ENCODE data around the gene FASTKD2. TPM values are rescaled to one million over a fixed set of nuclear protein-coding genes. Genes with fewer than 3 reads are reported as not detected.
A peak's percentile ranks its signal among the peaks of the same experiment; 100 is the strongest.

Gene FASTKD2
- total and polyA plus RNA-seq, 9 donors = 17.3 to 32.1 (median 22.6) TPM

DNA sequence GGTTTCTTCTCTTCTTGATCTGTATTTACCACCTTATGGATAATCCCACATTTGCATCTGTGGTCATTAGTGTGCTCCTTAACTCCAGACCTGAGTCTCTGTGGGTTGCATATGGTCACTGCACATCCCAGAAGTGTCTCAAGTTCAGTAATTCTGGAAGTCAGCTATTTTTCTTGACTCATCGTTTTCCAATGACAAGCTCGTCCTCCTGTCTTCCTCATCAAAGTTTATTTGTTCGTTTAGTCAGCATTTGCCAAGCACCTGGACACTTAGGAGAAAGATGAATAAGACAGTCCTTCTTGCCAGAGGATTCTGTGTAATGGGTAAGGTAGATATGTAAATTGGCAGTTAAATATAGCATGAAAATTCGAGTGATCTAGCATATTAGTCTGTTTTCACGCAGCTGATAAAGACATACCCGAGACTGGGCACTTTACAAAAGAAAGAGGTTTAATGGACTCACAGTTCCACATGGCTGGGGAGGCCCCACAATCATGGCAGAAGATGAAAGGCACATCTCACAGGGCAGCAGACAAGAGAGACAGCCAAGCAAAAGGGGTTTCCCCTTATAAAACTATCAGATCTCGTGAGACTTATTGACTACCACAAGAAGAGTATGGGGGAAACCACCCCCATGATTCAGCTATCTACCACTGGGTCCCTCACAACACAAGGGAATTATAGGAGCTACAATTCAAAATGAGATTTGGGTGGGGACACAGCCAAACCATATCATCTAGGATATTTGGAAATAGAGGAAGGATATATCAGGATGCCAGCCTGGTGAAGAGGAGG, 19.4 kb downstream of the FASTKD2 start:
- Histone ChIP-seq H3K27ac (ENCODE audit: low read length) (no peak overlapping the region), H3K27me3 (ENCODE audit: control insufficient read depth, insufficient read depth, low read length) (no peaks in the 10 kb centered on the region), H3K4me3 (ENCODE audit: low read length) (no peak overlapping the region), H3K36me3 (ENCODE audit: control insufficient read depth, insufficient read depth, low read length) (peaks cover 53% of the 10 kb centered on the region), H3K9me3 (replicated peaks; ENCODE audit: control insufficient read depth, low read depth, low read length) (peaks cover 7% of the 10 kb centered on the region), H3K4me1 (ENCODE audit: control insufficient read depth, insufficient read depth, low read length) (no peaks in the 10 kb centered on the region)
- WGBS (ENCODE audit: insufficient coverage) = 90% methylated on average over 4 of the region's 7 CpGs
- DNase-seq = no peak

DNA sequence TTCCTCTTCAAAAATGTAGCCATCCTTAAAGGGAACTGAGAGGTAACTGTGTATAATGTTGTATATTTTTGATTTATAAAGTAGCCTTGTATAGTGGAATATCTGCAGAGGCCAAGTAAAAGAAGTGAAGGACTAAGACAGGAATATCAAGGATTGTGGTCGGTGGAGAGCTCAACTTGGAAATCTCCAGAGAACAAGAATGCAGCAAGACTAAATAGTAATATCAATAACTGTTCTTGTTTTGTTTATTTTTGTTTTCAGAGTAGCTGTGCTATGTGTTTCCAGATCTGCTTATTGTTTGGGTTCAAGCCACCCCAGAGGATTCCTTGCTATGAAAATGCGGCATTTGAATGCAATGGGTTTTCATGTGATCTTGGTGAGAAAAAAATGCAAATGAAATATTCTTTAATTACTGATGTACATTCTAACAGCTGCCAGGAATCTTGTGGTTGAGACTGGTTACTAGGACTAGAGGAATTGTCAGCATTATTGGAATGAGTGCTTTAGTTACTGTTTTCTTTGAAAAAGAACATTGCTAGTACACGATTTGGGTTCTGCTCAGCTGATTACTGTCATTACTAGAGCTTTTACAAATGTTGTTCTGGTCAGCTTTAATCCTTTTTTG, 25.0 kb downstream of the FASTKD2 start:
- Histone ChIP-seq H3K9me3 (replicated peaks; ENCODE audit: control insufficient read depth, low read depth, low read length) (no peaks in the 10 kb centered on the region), H3K36me3 (ENCODE audit: control insufficient read depth, insufficient read depth, low read length) (peaks cover 32% of the 10 kb centered on the region), H3K27ac (ENCODE audit: low read length) (no peak overlapping the region), H3K4me3 (ENCODE audit: low read length) (no peak overlapping the region), H3K27me3 (ENCODE audit: control insufficient read depth, insufficient read depth, low read length) (no peaks in the 10 kb centered on the region), H3K4me1 (ENCODE audit: control insufficient read depth, insufficient read depth, low read length) (no peaks in the 10 kb centered on the region)
- no peak for DNase-seq
- no CpG with 5 or more reads among the region's 3 CpGs for WGBS (ENCODE audit: insufficient coverage)

DNA sequence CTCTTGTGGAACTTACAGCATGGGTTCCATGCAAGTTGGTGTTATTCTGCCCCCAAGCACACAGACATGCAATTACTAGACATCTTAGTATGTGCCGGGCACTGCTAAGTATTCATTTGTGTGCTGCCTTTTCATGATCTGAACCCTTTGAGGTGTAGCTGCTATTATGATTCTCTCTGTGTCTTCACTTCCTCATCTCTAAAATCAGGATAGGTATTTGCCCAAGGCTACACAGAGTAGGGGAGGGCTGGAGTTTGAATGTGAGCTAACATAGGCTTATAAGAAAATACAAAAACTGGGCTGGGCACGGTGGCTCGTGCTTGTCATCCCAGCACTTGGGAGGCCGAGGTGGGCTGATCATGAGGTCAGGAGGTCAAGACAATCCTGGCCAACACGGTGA, 27.2 kb downstream of the FASTKD2 start:
- H3K27me3 ChIP-seq (ENCODE audit: control insufficient read depth, insufficient read depth, low read length) = no peaks in the 10 kb centered on the region
- no peak overlapping the region for H3K27ac ChIP-seq (ENCODE audit: low read length)
- peaks cover 26% of the 10 kb centered on the region for H3K36me3 ChIP-seq (ENCODE audit: control insufficient read depth, insufficient read depth, low read length)
- H3K9me3 ChIP-seq (replicated peaks; ENCODE audit: control insufficient read depth, low read depth, low read length) = no peaks in the 10 kb centered on the region
- DNase-seq = no peak
- H3K4me1 ChIP-seq (ENCODE audit: control insufficient read depth, insufficient read depth, low read length) = peaks cover 3% of the 10 kb centered on the region
- whole genome bisulfite sequencing (ENCODE audit: insufficient coverage) = no CpG with 5 or more reads among the region's 5 CpGs
- no peak overlapping the region for H3K4me3 ChIP-seq (ENCODE audit: low read length)

DNA sequence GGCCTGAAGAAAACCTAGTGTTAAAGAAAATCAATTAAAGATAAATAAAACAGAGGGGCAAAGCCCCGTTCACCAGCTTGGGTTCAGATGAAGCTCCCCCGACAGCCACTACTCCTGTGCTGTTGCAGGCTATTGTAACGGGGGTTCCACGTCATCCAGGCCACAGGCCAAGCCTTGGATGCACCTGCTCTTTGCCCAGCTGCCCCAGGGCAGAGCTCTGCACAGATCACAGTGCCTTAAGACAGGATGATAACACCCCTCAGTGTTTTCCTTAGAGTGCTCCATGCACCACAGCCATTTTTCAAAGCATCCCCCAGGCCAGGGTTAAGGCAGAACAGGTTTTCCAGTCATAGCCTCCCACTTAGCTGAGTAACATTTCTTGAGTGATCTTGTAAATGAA, 32.0 kb downstream of the FASTKD2 start:
- peaks cover 11% of the 10 kb centered on the region for H3K4me1 ChIP-seq (ENCODE audit: control insufficient read depth, insufficient read depth, low read length)
- no peak for DNase-seq
- peak overlapping the region; percentile 37 for H3K27ac ChIP-seq (ENCODE audit: low read length)
- H3K9me3 ChIP-seq (replicated peaks; ENCODE audit: control insufficient read depth, low read depth, low read length) = no peaks in the 10 kb centered on the region
- H3K27me3 ChIP-seq (ENCODE audit: control insufficient read depth, insufficient read depth, low read length) = no peaks in the 10 kb centered on the region
- peaks cover 11% of the 10 kb centered on the region for H3K36me3 ChIP-seq (ENCODE audit: control insufficient read depth, insufficient read depth, low read length)
- H3K4me3 ChIP-seq (ENCODE audit: low read length) = no peak overlapping the region
- 72% methylated on average over 4 of the region's 4 CpGs for WGBS (ENCODE audit: insufficient coverage)

DNA sequence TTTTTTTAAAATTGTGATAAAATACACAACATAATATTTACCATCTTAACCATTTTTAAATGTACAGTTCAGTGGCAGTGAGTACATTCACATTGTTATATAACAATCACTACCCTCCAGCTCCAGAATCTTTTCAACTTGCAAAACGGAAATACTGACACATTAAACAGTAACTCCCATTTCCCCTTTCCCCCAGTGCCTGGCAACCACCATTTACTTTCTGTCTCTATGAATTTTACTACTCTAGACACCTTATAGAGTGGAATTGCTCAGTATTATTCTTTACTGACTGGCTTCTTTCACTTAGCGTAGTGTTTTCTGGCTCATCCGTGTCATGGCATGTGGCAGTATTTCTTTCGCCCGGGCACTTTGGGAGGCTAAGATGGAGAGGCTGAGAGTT, 32.6 kb downstream of the FASTKD2 start:
- H3K4me3 ChIP-seq (ENCODE audit: low read length) = no peak overlapping the region
- peak overlapping the region; percentile 66 for H3K27ac ChIP-seq (ENCODE audit: low read length)
- no CpG with 5 or more reads among the region's 5 CpGs for WGBS (ENCODE audit: insufficient coverage)
- peaks cover 11% of the 10 kb centered on the region for H3K4me1 ChIP-seq (ENCODE audit: control insufficient read depth, insufficient read depth, low read length)
- peak; percentile 55 for DNase-seq
- H3K27me3 ChIP-seq (ENCODE audit: control insufficient read depth, insufficient read depth, low read length) = no peaks in the 10 kb centered on the region
- H3K36me3 ChIP-seq (ENCODE audit: control insufficient read depth, insufficient read depth, low read length) = peaks cover 7% of the 10 kb centered on the region
- no peaks in the 10 kb centered on the region for H3K9me3 ChIP-seq (replicated peaks; ENCODE audit: control insufficient read depth, low read depth, low read length)

DNA sequence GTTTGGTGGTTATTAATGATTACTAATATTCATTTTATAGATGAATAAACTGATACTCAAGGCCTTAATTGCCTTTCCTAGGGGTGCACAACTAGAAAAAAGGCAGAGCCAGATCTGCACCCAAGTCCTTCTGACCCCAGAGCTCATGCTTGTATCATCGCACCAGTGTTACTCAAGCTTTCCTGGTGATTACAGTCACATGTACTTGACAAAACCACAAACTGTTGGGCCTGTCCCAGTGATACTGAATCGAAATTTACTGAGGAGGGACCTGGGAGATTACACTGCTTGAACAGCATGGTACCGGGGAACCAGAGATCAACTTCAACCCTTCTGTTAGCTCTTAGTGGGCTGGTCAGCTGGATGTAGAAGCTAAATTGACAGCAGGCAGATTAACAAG, 33.7 kb downstream of the FASTKD2 start:
- Histone ChIP-seq H3K36me3 (ENCODE audit: control insufficient read depth, insufficient read depth, low read length) (peaks cover 7% of the 10 kb centered on the region), H3K9me3 (replicated peaks; ENCODE audit: control insufficient read depth, low read depth, low read length) (no peaks in the 10 kb centered on the region), H3K27me3 (ENCODE audit: control insufficient read depth, insufficient read depth, low read length) (no peaks in the 10 kb centered on the region), H3K4me3 (ENCODE audit: low read length) (no peak overlapping the region), H3K4me1 (ENCODE audit: control insufficient read depth, insufficient read depth, low read length) (peaks cover 11% of the 10 kb centered on the region), H3K27ac (ENCODE audit: low read length) (no peak overlapping the region)
- DNase-seq = no peak
- 86% methylated on average over 1 of the region's 3 CpGs for WGBS (ENCODE audit: insufficient coverage)

DNA sequence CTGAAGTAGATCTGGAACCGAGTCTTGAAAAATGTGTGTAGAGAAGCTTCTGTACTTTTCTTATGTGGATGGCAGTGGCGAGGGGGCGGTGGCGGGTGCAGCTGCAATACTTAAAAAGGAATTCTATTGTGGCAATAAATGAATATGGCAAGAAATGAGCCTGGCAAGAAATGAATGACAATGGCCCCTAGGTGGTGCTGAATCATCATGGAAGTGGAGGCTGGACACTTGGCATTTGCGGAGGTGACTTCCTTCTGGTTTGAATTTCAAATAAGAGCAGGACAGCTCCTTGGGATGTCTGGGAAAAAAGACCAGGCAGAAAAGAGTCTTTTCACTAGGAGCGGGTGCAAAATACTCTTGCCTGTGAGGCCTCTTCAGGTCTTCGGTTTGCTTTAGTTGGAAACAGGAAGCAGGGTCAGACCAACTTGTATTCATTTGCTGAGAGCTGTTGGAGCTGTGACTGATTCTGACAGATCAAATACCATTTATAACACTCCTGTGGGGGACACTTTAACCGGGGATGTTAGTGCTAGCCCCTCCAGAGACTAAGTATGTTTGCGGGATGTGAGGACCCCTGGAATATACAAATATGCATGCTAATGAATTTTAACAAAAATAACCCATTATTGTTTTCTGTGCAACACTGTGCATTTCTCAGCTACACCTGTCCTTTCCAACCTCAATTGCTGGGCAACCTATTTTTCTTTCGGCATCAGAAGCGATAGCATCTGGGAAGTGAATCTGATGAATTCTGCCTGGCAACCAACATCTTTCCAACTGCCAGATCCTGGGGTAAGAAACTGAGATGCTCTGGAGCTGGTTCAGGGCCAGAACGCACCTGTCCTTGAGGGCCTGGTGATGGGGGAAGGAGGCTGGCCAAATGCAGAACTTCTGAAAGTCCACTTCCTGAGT, 35.4 kb downstream of the FASTKD2 start:
- Histone ChIP-seq H3K9me3 (replicated peaks; ENCODE audit: control insufficient read depth, low read depth, low read length) (no peaks in the 10 kb centered on the region), H3K4me3 (ENCODE audit: low read length) (no peak overlapping the region), H3K4me1 (ENCODE audit: control insufficient read depth, insufficient read depth, low read length) (peaks cover 15% of the 10 kb centered on the region), H3K36me3 (ENCODE audit: control insufficient read depth, insufficient read depth, low read length) (peaks cover 4% of the 10 kb centered on the region), H3K27ac (ENCODE audit: low read length) (no peak overlapping the region), H3K27me3 (ENCODE audit: control insufficient read depth, insufficient read depth, low read length) (no peaks in the 10 kb centered on the region)
- DNase-seq = peak; percentile 93
- 21% methylated on average over 7 of the region's 12 CpGs for WGBS (ENCODE audit: insufficient coverage)

DNA sequence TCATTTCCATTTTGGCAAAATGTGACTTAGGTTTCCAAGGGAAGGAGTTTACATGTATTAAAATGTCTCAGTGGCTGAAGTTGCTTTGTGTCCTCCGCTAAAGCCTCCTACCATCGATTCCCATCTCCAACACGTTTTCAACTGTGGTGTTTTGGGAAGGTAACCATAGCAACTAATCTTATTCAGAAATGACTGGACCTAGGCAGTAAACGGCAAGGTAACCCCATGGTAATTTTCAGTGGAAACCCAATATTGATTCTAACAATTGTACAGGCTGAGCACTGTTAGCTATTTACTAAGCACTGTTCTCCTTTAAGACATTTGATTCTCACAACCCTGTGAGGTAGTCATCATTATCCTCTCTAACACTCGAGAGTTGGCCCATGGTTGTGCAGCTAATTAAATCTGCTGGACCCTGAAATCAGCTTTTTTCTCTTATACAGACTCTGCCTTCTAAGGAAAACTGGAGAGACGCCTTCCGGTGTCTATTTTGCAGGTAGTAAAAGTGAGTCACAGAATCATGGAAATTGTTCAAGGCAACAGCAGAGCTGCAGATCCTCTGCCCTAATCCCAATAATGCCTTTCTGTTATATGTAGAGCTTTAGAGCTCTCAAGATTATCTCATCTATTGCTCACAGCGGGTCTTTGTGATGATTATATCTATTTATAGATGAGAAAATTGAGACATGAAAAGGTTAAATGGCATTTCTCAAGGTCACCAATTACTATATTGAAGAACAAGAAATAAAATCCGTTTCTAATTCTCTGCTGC, 36.2 kb downstream of the FASTKD2 start:
- 33% methylated on average over 3 of the region's 9 CpGs for WGBS (ENCODE audit: insufficient coverage)
- no peak for DNase-seq
- Histone ChIP-seq H3K4me1 (ENCODE audit: control insufficient read depth, insufficient read depth, low read length) (peaks cover 15% of the 10 kb centered on the region), H3K36me3 (ENCODE audit: control insufficient read depth, insufficient read depth, low read length) (peaks cover 1% of the 10 kb centered on the region), H3K4me3 (ENCODE audit: low read length) (no peak overlapping the region), H3K27ac (ENCODE audit: low read length) (no peak overlapping the region), H3K9me3 (replicated peaks; ENCODE audit: control insufficient read depth, low read depth, low read length) (no peaks in the 10 kb centered on the region), H3K27me3 (ENCODE audit: control insufficient read depth, insufficient read depth, low read length) (no peaks in the 10 kb centered on the region)

DNA sequence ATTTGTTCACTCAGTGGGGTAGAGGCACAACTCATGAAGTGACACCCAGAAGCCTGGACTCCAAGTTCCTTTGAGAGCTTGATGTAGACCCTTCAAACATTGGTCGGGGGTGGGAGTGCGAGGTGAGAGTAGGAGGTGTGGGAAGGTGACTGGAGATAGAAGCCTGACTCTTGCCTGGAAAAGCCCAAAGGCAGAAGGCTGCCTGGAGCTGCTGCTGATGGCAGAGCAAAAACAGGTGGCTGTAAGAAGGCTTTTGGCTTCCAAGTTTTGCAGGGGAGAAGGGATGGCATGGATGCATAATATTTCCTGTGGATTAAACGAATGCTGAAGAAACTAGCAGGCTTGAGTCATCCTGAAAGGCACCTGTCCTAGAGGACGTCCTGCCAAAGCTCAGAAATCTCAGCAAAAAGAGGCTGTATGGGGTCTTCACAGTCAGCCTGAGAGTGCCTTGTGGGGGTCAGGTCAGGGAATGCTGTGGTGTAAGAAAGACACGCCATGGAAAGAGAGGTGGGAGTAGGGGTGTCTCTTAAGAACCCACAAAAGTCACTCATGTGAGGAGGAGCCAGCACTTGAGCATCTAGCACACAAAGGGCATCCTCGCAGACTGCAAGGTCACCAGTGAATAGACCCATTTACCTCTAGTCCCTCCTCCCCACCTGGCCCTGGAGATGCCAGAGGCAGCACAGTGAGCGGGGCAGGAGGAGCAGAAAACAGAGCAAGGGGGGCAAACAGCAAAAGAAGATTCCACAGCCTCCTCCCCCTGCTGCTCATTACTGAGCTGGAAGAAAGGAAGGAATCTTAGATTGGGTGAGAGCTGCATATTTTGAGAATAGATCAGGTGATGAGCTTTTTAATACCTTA, 37.5 kb downstream of the FASTKD2 start:
- no peaks in the 10 kb centered on the region for H3K27me3 ChIP-seq (ENCODE audit: control insufficient read depth, insufficient read depth, low read length)
- no peaks in the 10 kb centered on the region for H3K36me3 ChIP-seq (ENCODE audit: control insufficient read depth, insufficient read depth, low read length)
- no peak for DNase-seq
- H3K4me1 ChIP-seq (ENCODE audit: control insufficient read depth, insufficient read depth, low read length) = peaks cover 12% of the 10 kb centered on the region
- no peaks in the 10 kb centered on the region for H3K9me3 ChIP-seq (replicated peaks; ENCODE audit: control insufficient read depth, low read depth, low read length)
- WGBS (ENCODE audit: insufficient coverage) = 70% methylated on average over 4 of the region's 7 CpGs
- H3K27ac ChIP-seq (ENCODE audit: low read length) = no peak overlapping the region
- H3K4me3 ChIP-seq (ENCODE audit: low read length) = no peak overlapping the region
